HG03565 (cell line): ENCODE results near the gene PTPN6.

Experiments used
- ATAC-seq: cut with Tn5 transposase; IDR thresholded peaks from one replicate; pipeline ENCODE4 v1.9.1; 2021; ENCODE audit warnings: mild to moderate bottlenecking, moderate library complexity; ENCODE audit not compliant: unreplicated experiment

Gene PTPN6

DNA sequence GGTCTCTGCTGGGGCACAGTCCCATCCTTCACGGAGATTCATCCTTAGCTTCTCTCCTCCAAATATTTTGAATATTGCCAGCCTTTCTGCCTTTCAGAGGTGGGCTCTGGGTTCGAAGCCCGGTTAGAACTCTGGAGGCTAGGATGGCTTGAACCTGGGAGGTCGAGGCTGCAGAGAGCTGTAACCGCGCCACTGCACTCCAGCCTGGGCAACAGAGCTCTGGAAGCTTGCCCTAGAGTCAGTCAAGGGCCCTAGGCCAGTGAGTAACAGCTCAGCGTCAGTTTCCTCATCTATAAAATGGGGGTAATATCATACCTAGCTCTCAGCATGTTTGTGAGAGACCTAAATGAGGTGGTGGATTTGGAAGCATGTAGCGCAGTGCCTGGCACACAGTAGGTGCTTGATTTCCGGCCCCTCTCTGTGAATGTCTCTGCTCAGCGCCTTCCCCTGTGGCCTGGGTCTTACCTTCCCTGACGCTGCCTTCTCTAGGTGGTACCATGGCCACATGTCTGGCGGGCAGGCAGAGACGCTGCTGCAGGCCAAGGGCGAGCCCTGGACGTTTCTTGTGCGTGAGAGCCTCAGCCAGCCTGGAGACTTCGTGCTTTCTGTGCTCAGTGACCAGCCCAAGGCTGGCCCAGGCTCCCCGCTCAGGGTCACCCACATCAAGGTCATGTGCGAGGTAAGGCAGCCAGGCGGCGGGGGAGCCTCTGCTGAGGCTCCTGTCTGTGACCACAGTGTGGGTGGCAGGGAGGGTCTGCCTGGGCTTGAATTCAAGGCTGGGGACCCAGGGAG, 3.4 kb downstream of the PTPN6 start:
- no peak for ATAC-seq

DNA sequence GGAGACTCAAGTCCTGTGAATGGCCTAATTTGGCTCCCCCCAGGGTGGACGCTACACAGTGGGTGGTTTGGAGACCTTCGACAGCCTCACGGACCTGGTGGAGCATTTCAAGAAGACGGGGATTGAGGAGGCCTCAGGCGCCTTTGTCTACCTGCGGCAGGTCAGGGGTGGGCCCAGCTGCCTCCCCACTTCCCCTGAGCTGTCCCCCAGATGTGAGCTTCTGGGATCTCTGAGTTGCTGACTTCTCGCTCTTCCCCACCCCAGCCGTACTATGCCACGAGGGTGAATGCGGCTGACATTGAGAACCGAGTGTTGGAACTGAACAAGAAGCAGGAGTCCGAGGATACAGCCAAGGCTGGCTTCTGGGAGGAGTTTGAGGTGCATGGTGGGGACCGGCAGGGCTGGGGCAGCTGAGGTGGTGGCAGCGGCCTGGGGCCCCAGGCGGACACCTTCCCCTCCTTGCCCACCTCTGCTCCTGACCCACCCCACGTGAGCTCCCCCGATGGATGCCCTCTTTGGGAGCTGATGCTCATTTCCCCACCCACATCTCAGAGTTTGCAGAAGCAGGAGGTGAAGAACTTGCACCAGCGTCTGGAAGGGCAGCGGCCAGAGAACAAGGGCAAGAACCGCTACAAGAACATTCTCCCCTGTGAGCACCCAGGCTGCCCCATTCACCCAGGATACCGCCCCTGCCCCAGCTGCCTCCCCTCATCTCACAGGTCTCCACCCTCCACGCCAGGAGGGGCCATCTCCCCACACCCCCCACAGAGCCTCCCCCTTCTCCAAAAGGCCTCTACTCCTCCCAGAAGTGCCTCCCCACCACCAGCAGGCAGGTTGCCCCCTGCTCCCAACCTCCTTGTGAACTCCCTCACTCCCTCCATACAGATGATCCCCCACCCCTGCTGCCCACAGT, 4.2 kb downstream of the PTPN6 start:
- no peak for ATAC-seq

DNA sequence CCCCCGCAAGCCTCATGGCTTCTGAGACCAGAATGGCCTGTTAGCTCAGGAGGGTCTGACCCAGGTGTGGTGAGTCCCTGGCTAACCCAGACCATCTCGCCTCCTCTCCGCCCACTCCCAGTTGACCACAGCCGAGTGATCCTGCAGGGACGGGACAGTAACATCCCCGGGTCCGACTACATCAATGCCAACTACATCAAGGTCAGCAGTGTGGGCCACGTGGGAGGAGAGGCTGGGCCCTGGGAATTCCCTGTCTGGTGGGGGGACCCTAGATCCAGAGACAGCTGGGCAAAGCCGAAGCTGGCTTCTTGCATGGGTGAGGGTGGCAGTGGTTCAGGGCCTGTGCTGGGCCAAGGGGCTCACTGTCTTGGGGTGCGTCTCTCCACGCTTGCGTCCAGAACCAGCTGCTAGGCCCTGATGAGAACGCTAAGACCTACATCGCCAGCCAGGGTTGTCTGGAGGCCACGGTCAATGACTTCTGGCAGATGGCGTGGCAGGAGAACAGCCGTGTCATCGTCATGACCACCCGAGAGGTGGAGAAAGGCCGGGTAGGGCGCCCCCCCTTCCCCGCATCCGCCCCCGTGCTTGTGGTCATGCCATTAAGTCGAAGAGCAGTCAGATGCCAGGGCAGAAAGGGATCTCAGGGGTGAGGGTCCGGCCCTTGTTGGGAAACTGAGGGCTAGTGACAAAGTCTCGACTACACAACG, 5.0 kb downstream of the PTPN6 start:
- ATAC-seq, result no peak

DNA sequence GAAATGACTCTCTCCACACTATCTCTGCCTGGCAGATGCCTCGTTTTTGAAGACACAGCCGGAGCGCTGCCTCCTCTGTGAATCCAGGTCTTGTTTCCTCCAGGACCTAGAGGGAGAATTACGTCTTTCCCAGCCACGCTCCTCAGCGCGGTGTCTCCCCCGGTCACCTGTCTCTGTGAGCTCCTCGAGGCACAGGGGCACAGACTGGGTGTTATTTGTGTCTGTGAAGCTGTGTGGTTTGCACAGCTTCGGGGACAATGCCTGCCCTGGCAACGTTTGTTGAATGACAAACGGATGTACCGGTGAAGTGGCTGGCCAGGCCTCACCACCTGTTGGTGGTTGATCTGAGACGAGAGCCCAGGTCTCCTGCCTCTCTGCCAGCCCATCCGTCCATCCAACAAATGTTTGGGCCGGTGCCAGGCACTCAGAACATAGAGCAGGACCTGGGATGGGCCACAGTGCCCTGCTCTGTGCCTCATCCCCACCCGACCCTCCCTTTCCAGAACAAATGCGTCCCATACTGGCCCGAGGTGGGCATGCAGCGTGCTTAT, 6.1 kb downstream of the PTPN6 start:
- ATAC-seq, result no peak

DNA sequence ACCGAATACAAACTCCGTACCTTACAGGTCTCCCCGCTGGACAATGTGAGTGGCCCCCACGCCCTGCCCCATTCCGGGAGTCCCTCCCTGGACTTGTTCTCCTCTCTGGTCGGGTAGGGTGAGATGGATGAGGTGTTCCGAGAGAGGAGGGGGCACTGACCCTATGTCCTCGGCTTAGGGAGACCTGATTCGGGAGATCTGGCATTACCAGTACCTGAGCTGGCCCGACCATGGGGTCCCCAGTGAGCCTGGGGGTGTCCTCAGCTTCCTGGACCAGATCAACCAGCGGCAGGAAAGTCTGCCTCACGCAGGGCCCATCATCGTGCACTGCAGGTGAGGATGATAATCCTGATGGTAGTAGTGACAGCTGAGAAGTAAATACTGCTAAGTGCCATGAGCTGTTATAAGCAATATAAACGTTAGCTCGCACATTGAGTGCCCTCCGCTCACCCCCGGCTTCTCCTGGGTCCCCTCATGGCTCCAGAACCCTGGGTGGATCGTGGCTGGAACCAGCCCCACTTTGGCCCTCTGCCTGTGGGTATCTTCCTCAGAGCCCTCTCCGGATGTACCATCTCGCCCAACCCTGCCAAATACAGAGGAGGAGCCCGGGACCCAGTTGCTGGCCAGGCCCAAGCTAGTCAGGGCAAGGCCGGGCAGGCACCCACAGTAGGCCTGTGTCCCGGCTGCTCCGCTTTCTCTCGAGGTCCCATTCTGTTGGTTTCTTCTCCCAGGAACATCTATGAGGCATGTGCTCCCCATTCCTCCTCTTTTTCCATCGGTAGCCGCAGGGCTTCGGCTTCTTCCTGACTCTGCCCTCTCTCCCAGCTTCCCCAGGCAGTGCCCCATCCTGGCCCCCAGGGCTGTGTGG, 6.8 kb downstream of the PTPN6 start:
- no peak for ATAC-seq

DNA sequence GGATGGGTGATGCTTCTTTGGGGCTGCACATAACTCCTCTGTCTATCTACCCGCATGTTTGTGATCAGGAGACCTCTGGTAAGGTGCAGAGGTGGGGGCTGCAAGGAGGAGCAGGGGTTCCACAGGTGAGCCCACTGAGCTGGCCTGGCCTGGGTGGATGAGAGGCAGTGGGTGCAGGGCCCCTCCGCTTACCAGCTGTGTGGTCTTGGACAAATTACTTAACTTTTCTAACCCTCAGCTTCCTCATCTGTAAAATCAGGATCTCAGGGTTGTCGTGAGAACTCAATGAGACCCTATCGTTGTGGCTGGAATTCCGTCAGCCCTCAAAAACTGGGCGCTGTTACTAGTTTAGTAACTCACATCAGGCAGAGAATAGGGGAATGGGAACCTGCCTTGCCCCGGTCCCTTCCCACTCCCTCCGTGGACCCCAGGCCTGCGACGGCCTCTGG, 7.5 kb downstream of the PTPN6 start:
- no peak for ATAC-seq

DNA sequence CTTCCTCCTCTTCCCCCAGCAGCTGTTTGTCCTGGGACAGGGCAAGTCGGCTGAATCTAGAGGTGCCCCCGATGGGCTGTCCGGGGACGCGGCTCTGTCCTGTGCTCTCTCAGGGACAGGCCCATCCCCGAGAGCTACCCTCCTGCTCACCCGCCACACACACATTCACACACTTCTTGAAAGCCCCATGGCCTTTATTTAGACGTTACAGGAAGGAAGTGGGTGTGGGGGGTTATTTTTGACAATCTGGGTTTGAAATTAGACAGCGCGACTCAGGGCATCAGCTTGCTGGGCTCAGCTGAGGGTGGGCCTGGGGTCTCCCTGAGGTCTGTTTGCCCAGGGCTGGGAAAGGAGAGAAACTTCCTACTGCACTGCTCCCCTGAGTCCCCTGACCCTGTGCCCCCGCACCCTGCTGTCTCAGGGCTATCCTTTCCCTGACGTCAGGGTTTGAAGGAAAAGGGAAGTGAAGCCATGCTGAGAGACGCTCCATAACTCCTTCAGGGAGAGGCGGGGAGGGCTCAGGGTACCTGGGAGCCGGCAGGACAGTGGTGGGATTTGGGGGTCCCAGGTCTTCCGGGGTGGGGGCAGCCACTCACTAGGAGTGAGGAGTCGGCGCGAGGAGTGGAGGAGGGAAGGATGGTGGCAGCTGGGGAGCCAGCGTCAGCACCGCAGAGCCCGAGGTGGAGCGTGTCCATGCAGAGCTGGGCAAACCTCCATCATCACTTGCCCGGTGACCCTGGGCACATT, 8.1 kb downstream of the PTPN6 start:
- peak; percentile 33 for ATAC-seq

DNA sequence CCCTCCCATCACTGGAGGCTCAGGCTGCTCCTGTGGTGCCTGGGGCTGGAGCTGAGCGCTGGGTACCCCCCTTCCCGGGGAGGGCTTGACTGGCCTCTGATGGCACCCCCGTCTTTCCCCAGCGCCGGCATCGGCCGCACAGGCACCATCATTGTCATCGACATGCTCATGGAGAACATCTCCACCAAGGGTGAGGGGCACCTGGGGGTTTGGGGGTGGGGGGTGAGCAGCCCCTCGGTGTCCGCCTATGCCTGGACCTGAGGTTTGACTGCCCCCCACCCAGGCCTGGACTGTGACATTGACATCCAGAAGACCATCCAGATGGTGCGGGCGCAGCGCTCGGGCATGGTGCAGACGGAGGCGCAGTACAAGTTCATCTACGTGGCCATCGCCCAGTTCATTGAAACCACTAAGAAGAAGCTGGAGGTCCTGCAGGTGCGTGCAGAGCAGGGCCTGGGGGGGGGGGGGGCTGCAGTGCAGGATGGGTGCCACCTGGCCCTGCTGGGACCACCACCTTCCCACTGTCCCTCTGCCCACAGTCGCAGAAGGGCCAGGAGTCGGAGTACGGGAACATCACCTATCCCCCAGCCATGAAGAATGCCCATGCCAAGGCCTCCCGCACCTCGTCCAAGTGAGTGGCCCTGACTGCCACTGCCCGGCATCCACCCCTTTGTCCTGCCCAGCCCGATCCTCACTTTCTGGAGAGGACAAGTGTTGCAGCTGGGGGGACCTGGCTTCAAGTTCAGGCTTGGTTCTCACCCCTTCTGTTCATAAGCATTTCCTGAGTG, 8.8 kb downstream of the PTPN6 start:
- no peak for ATAC-seq

DNA sequence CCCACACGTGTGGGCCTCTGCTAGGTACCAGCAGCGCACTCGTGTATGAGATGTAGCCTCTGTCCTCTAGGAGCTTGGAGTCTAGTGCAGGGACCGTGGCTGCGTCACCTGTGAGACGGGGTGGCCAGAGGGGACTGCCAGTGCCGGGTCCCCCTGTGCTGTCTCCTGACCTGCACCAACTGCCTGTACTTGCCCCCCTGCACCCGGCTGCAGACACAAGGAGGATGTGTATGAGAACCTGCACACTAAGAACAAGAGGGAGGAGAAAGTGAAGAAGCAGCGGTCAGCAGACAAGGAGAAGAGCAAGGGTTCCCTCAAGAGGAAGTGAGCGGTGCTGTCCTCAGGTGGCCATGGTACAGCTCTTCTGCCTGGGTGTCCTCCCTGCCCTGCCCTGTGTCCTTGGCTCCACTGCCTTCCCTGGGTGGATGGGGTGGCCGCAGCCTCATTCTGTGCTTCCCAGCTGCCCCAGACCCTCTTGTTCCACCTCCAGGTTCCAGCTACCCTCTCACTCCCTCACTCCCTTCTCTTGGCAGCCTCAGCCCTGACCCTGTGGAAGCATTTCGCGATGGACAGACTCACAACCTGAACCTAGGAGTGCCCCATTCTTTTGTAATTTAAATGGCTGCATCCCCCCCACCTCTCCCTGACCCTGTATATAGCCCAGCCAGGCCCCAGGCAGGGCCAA, 9.6 kb downstream of the PTPN6 start:
- no peak for ATAC-seq

DNA sequence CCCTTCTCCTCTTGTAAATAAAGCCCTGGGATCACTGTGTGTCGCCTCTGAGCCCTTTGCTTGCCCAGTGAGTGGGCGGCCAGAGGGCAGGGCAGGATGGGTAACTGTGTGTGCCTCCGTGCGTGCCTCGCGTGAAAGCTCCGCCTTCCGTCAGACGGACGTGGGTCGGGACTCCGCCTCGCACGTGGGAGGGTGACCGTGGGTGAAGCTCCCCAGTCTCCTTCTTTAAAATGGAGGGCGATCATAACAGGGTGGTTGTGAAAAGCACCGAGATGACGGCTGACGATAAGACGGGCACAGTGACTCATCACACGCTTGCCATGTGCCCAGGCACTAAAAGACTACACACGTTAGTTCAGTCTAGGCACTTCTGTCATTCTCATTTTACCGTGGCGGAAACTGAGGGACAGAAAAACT, 10.1 kb downstream of the PTPN6 start:
- ATAC-seq, result no peak

DNA sequence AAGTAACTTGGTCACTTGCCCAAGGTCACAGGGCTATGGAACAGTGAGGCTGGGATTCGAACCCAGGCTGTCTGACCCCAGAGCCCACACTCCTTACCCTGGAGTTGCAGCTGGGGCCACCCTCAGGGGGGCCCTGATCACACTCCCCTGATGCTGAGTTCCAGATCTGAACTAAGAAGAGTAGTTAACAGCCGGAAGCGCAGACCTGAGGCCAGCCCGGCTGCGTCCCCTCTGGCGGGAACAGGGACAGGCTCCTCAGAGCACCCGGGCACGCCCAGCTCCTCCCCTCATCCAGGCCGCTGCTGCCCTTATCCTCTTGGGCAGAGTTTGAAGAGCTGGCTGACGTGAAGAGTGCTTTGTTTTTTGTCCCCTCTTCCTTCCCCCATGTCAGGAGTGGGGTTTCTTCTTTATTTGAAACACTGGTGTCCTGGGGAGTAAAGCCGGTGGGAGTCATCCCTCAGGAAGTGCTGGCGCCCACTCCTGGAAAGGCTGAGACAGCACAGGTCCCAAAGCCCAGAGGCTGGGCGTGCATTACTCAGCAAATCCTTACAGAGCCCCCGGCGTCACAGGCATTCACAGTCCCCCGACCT, 10.6 kb downstream of the PTPN6 start:
- no peak for ATAC-seq

DNA sequence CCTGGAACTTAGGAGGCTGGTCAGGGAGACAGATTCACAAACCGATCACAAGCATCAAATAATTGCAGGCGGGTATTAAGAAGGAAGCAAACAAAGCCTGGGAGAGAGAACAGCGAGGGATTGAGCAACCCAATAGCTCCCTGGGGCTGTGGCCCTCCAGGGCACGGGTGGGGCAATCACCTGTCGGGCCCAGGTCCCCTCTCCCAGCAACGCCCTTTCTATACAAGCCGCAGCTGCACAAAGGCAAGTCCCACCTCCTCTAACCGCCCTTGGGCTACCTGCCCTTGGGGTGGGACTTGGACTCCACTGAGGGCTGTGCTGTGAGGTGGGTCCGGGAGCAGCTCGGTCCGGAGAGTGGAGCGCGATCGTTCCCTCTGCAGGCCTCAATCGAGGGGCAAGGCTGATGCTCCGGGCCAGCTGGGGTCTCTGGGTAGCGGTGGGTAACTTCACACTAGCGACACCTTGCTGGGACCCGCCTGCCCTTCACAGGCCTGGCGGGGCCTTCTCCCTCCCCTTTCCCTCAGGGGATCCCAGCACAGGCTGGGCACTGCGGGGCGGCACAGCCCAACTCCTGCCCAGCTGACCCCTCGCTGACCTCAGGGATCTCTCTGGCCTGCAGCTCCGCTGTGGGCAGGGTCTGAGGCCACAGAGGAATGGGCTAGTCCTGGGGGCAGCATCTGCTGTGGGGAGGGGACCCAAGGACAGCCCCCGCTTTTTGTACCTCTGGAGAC, 11.3 kb downstream of the PTPN6 start:
- no peak for ATAC-seq

DNA sequence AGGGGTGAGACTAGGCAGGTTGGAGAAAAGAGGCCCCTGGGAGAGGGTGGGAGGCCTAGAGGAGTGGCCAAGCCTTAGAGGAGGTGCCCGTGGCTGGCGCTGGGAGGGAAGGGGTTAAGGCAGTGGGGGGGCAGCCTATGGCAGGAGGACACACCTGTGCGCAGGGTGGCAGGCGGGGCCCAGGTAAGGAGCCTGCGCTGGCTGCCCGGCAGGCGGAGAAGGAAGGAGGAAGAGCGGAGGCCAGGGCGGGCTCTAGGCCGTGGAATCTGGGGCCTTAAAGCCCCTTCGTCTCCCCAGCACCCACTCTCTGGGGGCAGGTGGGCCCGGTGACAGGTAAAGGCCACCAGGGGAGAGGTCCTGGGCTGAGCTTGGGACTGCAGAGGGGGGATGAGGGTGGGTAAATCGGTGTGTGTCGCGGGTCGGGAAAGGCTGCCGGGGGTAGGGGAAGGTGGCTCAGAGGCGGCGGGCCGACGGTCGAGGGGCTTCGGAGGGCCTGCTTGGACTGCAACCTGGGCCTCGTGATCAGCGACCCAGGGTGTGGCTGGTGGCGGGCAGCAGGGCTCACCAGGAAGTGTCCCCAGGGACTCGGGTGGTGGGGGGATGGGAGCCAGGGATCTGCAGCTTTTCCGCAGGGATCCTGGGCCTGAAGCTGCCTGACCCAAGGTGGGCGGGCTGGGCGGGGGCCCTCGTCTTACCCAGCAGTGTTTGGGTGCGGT, 12.0 kb downstream of the PTPN6 start:
- no peak for ATAC-seq

DNA sequence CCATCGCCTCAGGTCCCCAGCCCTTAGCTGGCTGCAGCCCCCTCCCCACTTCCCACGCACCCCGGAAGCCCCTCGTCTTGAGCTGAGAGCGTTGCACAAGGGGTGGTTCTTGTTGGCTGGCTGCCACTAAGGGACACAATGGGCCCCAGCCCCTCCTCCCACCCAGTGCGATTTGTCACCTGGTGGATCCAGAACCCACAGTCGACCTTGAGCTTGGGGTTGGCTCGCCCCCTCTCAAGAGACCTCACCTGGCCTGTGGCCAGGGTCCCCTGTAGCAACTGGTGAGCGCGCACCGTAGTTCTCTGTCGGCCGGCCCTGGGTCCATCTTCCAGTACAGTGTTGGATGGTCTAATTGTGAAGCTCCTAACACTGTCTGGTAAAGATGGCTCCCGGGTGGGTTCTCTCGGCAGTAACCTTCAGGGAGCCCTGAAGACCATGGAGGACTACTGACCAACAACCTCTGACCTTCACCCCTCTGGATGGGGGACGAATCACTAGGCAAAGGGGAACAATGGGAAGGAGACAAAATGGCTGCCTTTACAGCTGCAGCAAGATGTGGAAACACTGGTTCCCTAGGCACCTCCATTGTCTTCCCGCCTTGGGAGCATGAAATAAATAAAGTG, 12.7 kb downstream of the PTPN6 start:
- ATAC-seq, result no peak

DNA sequence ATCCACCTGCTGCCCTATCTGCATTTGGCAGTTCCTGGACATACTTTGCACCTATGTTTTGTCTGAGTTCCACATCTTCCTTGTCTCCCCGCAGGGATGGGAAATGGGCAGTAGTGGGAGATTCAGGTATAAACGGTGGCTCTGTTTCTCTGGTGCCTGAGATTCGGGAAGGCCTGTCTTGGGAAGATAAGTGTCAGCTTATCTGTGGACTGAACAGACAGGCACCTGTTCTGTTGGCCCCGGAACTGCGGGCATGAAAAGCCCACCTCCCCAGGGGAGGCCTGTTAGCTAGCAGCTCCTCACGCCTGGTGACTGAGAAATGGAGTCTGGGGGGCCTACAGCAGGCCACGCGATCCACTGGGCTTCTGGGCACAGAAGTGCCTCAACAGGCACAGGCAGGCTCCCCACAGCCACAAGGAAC, 13.5 kb downstream of the PTPN6 start:
- ATAC-seq, result no peak
